Subcutaneous adipose tissue (tissue), 4 donors: ENCODE data around the gene ZFP90. TPM values are rescaled to one million over a fixed set of nuclear protein-coding genes. Genes with fewer than 3 reads are reported as not detected.

ENCODE experiments used
- total RNA-seq, 4 donors: library from RNA; depleted of rRNA; stranded (reverse); fragments of >200 nt; gene quantifications; one replicate each; pipeline ENCODE4 v1.1.0, GENCODE V29; 2016
- TF ChIP-seq, protein P1 (sequence below): fragments of 450-650 bp; IDR thresholded peaks from one replicate; pipeline ENCODE4 v1.5.1; 2016; ENCODE audit warnings: low read depth, mild to moderate bottlenecking, control low read depth, antibody characterized with exemption, moderate library complexity

Gene ZFP90
- total RNA-seq, 4 donors from 2014 or later, result 22.2 to 60.3 (median 47.5) TPM

GRCh38 chr16:68529608-68529930 is 9.5 kb upstream of the ZFP90 start:
- TF ChIP-seq, protein P1, sequence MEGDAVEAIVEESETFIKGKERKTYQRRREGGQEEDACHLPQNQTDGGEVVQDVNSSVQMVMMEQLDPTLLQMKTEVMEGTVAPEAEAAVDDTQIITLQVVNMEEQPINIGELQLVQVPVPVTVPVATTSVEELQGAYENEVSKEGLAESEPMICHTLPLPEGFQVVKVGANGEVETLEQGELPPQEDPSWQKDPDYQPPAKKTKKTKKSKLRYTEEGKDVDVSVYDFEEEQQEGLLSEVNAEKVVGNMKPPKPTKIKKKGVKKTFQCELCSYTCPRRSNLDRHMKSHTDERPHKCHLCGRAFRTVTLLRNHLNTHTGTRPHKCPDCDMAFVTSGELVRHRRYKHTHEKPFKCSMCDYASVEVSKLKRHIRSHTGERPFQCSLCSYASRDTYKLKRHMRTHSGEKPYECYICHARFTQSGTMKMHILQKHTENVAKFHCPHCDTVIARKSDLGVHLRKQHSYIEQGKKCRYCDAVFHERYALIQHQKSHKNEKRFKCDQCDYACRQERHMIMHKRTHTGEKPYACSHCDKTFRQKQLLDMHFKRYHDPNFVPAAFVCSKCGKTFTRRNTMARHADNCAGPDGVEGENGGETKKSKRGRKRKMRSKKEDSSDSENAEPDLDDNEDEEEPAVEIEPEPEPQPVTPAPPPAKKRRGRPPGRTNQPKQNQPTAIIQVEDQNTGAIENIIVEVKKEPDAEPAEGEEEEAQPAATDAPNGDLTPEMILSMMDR, result no peak

DNA sequence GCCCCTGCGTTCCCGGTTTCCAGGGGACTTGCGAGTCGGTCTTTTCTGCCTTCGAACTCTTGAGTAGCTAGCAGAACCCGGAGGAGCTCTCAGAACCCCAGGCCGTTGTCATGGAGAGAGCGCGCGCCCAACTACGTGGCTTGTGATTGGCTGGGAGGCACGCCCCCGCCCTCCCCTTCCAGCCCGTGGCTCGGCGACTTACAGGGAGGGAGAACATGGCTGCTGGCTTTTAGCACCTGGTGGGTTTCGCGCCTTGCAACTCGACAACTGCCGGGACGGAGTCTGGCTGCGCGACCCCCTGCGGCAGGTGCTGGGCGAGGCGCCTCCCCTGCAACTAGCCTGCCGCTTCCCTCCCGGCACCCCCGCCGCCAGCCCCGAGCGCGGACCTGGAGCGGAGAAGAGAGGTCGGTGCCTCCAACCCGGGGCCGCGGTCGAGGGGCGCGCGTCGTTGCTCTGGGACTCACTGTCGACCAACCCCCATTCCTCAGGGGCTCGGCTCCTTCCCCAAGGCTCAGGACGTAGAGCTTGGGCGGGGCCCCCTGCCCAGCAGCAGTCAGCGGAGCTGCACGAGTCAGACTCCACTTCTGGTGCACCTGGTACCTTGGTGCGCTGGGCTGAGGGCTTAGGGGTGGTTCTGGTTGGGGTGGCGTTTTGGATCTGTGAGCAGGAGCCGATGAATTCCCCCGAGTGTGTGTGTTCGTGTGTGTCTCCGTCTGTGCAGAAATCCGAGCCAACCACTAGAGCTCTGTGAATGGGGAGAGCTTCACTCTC is 9.0 kb upstream of the ZFP90 start:
- TF ChIP-seq, protein P1, result no peak

DNA sequence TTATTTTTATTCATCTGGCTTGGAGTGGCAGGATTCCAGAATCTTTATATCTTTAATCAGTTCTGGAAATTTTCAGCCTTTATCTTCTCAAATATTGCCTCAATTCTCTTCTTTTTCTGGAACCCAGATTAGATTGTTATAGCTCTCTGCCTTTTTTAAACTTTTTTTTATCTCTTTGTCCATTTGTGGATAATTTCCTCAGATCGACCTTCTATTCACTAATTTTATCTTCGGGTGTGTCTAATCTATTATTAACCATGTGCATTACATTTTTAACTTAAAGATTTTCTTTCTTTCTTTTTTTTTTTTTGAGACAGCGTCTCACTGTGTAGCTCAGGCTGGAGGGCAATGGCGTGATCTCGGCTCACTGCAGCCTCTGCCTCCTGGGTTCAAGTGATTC is 5.2 kb upstream of the ZFP90 start:
- TF ChIP-seq, protein P1, result no peak

- TF ChIP-seq, protein P1, result no peak
These were observed 3.8 kb upstream of the ZFP90 start for GRCh38 chr16:68535331-68535730.

GRCh38 chr16:68539711-68540239 is 684 bp downstream of the ZFP90 start:
- TF ChIP-seq, protein P1, result no peak

DNA sequence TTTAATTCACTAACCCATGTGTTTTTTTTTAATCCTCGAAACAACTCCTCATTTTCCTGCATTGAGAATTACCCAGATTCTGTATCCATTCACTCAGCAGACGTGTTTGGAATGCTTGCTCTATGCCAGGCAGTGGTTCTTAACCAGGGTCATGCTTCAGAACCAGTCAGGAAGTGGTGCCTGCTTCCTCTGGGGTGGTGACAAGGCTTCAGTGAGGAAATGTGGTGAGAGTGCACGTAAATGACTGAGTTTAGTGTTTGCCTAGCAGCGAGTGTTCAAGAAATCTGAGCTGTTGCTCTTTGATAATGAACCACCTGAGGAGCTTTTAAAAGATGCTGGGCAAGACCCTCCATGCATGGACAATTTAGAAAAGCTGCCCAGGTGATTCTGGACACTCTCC is 9.9 kb downstream of the ZFP90 start:
- TF ChIP-seq, protein P1, result no peak

DNA sequence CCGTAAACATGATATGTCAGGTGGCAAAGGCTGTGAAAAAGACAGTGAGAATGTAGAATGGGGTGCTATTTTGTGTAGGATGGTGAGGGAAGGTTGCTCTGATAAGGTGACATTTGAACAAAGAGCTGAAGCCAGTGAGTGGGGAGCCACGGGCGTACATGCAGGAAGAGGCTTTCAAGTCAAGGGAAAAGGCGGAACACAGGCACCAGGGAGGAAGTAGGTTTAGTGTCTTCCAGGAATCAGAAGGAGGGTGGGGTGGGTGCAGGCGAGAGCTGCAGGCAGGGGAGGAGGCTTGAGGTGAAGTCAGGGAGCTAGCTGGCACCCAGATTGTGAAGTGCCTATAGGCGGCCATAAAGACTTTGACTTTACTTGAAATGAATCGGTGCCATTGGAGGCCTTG is 14.1 kb downstream of the ZFP90 start:
- TF ChIP-seq, protein P1, result no peak
